GM12872 (cell line): ENCODE results near the gene FFAR1.

Source experiments
- TF ChIP-seq, protein P1 (sequence below): IDR thresholded peaks from 3 replicates; pipeline ENCODE4 v1.5.1; 2011; ENCODE audit warnings: low read depth, mild to moderate bottlenecking, low read length, moderate library complexity; ENCODE audit not compliant: insufficient read depth

The FFAR1 gene

DNA sequence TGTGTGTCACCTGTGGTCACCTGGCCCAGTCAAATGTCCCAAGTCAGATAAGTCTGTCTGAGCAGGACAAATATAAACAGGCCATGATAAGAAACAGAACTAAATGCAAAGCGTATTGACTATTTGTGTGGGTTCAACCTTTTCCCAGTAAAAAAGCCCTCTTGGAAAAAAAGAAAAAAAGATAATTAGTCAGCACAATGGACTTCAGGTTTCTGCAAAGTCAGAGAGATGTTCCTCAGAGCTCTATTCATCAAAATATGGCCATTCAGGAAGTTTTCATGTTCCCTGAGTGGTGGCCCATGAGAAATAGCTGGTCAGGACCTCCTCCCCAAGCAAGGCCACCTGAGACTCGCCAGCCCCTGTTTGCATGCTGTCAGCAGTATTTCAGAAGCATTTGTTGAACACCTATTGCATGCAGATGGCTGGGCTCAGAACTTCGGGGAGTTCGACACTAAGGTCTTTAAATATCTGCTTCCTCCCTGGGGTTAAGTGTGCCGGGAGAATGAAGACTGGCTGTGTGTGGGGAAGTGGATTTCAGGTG lies 13.2 kb downstream of the FFAR1 start:
- TF ChIP-seq, protein P1, sequence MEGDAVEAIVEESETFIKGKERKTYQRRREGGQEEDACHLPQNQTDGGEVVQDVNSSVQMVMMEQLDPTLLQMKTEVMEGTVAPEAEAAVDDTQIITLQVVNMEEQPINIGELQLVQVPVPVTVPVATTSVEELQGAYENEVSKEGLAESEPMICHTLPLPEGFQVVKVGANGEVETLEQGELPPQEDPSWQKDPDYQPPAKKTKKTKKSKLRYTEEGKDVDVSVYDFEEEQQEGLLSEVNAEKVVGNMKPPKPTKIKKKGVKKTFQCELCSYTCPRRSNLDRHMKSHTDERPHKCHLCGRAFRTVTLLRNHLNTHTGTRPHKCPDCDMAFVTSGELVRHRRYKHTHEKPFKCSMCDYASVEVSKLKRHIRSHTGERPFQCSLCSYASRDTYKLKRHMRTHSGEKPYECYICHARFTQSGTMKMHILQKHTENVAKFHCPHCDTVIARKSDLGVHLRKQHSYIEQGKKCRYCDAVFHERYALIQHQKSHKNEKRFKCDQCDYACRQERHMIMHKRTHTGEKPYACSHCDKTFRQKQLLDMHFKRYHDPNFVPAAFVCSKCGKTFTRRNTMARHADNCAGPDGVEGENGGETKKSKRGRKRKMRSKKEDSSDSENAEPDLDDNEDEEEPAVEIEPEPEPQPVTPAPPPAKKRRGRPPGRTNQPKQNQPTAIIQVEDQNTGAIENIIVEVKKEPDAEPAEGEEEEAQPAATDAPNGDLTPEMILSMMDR, result no peak

DNA sequence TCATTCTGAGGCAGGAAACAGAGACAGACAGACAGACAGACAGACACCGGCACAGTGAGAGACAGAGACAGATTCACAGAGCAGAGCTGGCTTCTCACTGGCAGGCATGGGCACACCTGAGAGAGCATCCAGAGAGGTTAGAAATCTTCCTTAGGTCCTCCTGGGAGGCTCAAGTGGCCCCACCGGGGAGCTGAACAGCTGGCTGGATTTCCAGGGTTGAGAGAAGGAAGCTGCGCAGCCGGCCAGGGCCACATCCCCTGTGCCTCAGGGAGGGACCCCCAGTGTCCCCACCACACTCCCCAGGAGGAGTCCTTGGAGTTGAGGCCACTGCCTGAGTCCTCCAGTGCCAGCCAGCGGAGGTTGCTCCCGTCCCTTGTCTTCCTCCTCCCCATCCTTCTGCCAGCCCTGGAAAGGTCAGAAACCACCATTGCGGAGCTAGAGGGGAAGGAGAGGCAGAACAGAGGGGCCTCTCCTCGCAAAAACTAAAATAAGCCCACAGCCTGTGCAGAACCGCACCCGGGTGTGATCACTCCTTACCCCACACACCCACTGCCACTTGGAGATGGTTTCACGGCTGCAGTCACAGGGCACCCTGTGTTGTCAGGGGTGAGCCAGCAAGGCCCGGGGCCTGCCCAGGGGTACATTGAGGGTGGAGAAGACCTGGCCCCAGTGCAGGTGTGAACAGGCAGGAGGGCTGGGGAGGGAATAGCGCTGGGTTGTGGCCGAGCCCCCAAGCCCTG lies 14.7 kb downstream of the FFAR1 start:
- TF ChIP-seq, protein P1, result no peak

DNA sequence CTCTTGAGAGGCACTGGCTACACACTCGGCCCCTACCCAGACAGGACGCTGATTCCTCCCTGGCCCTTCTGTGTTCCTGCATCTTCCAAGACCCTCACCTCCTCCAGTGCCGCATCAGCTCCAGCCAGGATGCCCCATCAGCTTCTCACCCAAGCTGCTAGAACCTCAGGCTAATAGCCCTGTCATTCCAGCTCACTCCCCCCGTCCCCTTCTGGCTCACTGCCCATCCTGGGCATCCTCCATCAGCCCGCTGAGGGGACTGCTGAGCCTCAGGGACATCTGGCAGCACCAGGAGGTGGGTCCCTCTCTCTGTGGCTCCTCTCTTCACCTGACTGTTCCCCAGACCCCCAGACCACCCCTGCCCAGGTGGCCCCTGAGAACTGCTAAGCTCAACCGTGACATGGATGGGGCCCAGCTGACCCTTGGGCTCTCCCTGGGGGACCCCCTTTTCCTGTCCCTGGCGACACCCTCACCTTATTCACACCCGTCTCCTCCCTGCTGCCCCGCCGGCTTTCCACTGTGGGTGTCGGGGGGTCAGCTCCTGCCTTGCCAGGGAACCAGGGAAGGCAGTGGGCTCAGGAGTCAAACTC lies 15.4 kb downstream of the FFAR1 start:
- TF ChIP-seq, protein P1, result no peak

DNA sequence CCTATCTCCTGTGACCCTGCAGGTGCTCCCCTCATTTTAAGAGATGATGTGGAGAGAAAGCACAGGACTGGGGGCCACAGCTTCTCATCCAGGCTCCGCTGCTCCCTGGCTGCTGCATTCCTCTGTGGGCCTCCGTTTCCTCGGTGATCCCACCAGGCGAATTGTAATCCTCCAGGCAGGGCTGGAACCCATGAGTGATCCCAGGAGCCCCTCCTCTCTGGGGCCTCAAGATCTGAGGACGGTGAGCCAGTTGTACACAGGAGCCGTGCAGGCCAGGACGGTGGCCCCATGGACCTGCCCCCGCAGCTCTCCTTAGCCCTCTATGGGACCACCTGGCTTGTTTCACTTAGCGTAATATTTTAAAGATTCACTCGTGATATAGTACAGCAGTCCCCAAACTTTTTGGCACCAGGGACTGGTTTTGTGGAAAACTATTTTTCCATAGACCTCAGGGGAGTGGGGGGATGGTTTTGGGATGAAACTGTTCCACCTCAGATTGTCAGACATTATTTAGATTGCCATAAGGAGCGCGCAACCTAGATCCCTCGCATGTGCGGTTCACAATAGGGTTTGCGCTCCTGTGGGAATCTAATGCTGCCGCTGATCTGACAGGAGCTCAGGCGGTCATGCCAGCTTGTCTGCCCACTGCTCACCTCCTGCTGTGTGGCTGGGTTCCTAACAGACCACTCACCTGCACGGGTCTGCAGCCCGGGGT lies 16.2 kb downstream of the FFAR1 start:
- TF ChIP-seq, protein P1, result no peak

DNA sequence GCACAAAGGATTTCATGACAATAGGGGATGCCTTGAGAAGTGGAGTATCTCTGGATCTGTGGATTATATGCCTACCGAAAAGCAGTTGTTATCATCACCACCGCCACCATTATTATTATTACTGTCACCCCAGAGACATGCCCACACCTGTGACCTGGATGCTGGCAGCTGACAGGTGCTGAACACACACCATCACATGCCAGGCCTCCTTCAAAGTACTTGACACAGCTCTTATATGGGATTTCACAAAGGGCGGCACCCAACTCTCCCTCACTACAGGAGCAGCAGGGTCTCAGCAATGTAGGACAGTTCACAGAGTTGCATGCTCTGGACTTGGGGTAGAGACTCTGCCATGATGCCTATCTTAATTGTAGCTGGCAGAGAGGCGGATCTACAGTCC lies 17.6 kb downstream of the FFAR1 start:
- TF ChIP-seq, protein P1, result no peak

DNA sequence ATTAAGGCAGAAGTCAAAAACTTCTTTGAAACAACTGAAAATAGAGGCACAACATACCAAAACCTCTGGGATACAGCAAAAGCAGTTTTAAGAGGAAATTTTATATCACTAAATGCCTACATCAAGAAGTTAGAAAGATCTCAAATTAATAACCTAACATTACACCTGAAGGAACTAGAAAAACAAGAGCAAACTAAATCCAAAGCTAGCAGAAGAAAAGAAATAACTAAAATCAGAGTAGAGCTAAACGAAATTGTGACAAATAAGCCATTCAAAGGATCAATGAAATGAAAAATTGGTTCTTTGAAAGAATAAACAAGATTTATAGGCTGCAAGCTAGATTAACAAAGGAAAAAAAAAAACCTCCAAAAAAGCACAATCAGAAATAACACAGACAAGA lies 20.7 kb downstream of the FFAR1 start:
- TF ChIP-seq, protein P1, result no peak

DNA sequence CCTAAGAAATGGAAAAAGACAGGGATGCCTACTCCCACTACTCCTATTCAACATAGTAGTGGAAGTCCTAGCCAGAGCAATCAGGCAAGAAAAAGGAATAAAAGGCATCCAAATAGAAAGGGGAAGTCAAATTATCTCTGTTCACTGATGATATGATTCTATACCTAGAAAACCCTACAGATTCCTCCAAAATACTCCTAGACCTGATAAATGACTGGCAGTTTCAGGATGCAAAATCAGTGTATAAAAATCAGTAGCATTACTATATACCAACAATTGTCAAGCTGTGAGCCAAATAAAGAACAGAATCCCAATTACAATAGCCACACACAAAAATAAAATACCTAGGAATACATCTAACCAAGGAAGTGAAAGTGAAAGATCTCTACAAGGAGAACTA lies 21.8 kb downstream of the FFAR1 start:
- TF ChIP-seq, protein P1, result no peak
